ENCODE data around the gene PIGR.

GRCh38 chr1:206902702-206903101 lies 43.6 kb downstream of the PIGR start:
- TF ChIP-seq CTCF (IDR thresholded peaks at IDR 0.05) (no peak), POLR2A (IDR thresholded peaks at IDR 0.05) (no peak)

Data from testis (tissue), 2 donors.